PFSK-1 (cell line): ENCODE measurements around the gene TMEM171.

ENCODE experiments used
- FOXP2 ChIP-seq: optimal IDR thresholded peaks from 2 replicates; pipeline ENCODE3; 2011; ENCODE audit warnings: borderline replicate concordance, control low read depth, inconsistent platforms; ENCODE audit not compliant: insufficient read depth; ENCODE audit errors: extremely low read length, extremely low read depth
- POLR2AphosphoS5 ChIP-seq: IDR thresholded peaks from 2 replicates; pipeline ENCODE4 v1.6.1; 2012; ENCODE audit warnings: low read depth, mild to moderate bottlenecking, control low read depth, low read length, moderate library complexity
- REST ChIP-seq, 2 experiments: IDR thresholded peaks; 2 replicates each; pipeline versions ENCODE4 v1.6.1 to v1.8.0; 2011 to 2012; ENCODE audit warnings: low read depth in 2 of 2, low read length in 2 of 2, control low read depth in 1 of 2, inconsistent platforms in 1 of 2, mild to moderate bottlenecking in 1 of 2, moderate library complexity in 1 of 2; ENCODE audit not compliant: insufficient read depth in 1 of 2
- SIN3A ChIP-seq: IDR thresholded peaks from 2 replicates; pipeline ENCODE4 v1.6.1; 2012; ENCODE audit warnings: mild to moderate bottlenecking, low read length, moderate library complexity, borderline replicate concordance; ENCODE audit not compliant: insufficient read depth
- TAF1 ChIP-seq: IDR thresholded peaks from 2 replicates; pipeline ENCODE4 v1.6.1; 2012; ENCODE audit warnings: low read length, control low read depth, borderline replicate concordance; ENCODE audit not compliant: insufficient read depth

Gene TMEM171

GRCh38 chr5:73104326-73104725 is 16.0 kb upstream of the TMEM171 start:
- TF ChIP-seq REST (IDR thresholded peaks at IDR 0.05; ENCODE audit: insufficient read depth in 1 of 2, low read depth in 2 of 2, low read length in 2 of 2) (no peak), SIN3A (no peak), POLR2AphosphoS5 (no peak), FOXP2 (no peak), TAF1 (no peak)

- no peak for TF ChIP-seq POLR2AphosphoS5
- no peak for TF ChIP-seq FOXP2
- no peak for TF ChIP-seq SIN3A
- TF ChIP-seq TAF1: no peak
Observed at GRCh38 chr5:73106335-73106734, 14.0 kb upstream of the TMEM171 start.

GRCh38 chr5:73110190-73110589 is 10.2 kb upstream of the TMEM171 start:
- TF ChIP-seq POLR2AphosphoS5: no peak
- TF ChIP-seq FOXP2: no peak
- TF ChIP-seq REST (IDR thresholded peaks at IDR 0.05; ENCODE audit: insufficient read depth in 1 of 2, low read depth in 2 of 2, low read length in 2 of 2): no peak
- TF ChIP-seq SIN3A: no peak
- no peak for TF ChIP-seq TAF1

GRCh38 chr5:73111536-73111935 is 8.8 kb upstream of the TMEM171 start:
- no peak for TF ChIP-seq SIN3A
- no peak for TF ChIP-seq FOXP2
- TF ChIP-seq POLR2AphosphoS5: no peak
- TF ChIP-seq REST (IDR thresholded peaks at IDR 0.05; ENCODE audit: insufficient read depth in 1 of 2, low read depth in 2 of 2, low read length in 2 of 2): no peak
- no peak for TF ChIP-seq TAF1

GRCh38 chr5:73112359-73112758 is 8.0 kb upstream of the TMEM171 start:
- no peak for TF ChIP-seq POLR2AphosphoS5
- TF ChIP-seq FOXP2: no peak
- no peak for TF ChIP-seq REST (IDR thresholded peaks at IDR 0.05; ENCODE audit: insufficient read depth in 1 of 2, low read depth in 2 of 2, low read length in 2 of 2)
- no peak for TF ChIP-seq TAF1
- TF ChIP-seq SIN3A: no peak
